IPS-20b (cell line): ENCODE results near the gene PROZ.

Source experiments
- H3K27ac ChIP-seq: one replicate; pipeline ENCODE4 v1.5.1; 2013; ENCODE audit warnings: low read length
- H3K27me3 ChIP-seq: 2 replicates; pipeline ENCODE4 v1.6.1; 2013; ENCODE audit warnings: mild to moderate bottlenecking, low read length, inconsistent platforms; ENCODE audit not compliant: insufficient read depth
- H3K36me3 ChIP-seq: 2 replicates; pipeline ENCODE4 v1.6.1; 2013; ENCODE audit warnings: low read depth, mild to moderate bottlenecking, inconsistent platforms, low read length, moderate library complexity; ENCODE audit not compliant: insufficient read depth
- H3K4me1 ChIP-seq: 2 replicates; pipeline ENCODE4 v1.6.1; 2013; ENCODE audit warnings: mild to moderate bottlenecking, control low read depth, inconsistent platforms, low read length, moderate library complexity; ENCODE audit not compliant: insufficient read depth
- H3K4me3 ChIP-seq: 2 replicates; pipeline ENCODE4 v1.5.1; 2013; ENCODE audit warnings: mild to moderate bottlenecking, low read length, inconsistent platforms
- H3K9ac ChIP-seq: 2 replicates; pipeline ENCODE4 v1.6.1; 2013; ENCODE audit warnings: low read depth, mild to moderate bottlenecking, inconsistent platforms, low read length, moderate library complexity
- H3K9me3 ChIP-seq: 2 replicates; pipeline ENCODE4 v1.6.1; 2013; ENCODE audit warnings: mild to moderate bottlenecking, low read depth, low read length, inconsistent platforms; ENCODE audit not compliant: insufficient read depth

The PROZ gene

DNA sequence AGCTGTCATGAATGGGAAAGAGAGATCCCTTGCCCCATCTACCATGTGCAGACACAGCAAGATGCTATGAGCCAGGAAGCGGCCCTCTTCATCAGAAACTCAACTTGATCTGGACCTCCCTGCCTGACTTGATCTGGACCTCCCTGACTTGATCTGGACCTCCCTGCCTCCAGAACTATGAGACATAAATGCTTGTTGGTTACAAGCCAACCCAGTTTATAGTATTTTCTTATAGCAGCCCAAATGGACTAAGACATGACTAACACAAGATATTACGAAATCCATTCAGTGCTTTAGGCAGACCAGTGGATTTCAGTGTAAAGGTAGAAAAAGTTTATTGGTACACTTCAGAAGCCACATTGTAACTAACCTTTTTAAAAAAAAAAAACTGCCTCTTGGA is 34.5 kb downstream of the PROZ start:
- Histone ChIP-seq H3K27ac (no peak overlapping the region), H3K9me3 (no peaks in the 10 kb centered on the region), H3K9ac (no peak overlapping the region), H3K27me3 (no peaks in the 10 kb centered on the region), H3K4me1 (no peaks in the 10 kb centered on the region), H3K36me3 (peaks cover 94% of the 10 kb centered on the region), H3K4me3 (no peak overlapping the region)

DNA sequence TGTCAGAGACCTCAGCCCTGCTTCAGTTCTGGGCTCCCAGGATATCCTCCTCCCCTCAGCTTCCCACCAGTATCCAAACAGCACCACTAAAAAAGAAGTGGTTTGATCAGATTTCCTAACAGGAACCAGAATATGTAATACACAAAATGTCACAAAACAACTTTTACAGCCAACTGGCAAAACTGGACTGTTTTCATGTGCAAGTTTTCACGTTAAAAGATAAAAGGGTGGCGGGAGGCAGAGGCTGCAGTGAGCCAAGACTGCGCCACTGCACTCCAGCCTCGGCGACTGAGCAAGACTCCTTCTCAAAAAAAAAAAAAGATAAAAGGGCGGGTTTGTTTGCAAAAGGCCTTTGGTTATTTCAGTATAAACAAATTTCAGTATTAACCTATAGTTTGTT is 36.9 kb downstream of the PROZ start:
- peaks cover 95% of the 10 kb centered on the region for H3K36me3 ChIP-seq
- no peak overlapping the region for H3K27ac ChIP-seq
- no peaks in the 10 kb centered on the region for H3K9me3 ChIP-seq
- no peaks in the 10 kb centered on the region for H3K27me3 ChIP-seq
- no peak overlapping the region for H3K4me3 ChIP-seq
- no peak overlapping the region for H3K9ac ChIP-seq
- H3K4me1 ChIP-seq, result no peaks in the 10 kb centered on the region

GRCh38 chr13:113196970-113197737 is 38.7 kb downstream of the PROZ start:
- Histone ChIP-seq H3K36me3 (peaks cover 82% of the 10 kb centered on the region), H3K9me3 (no peaks in the 10 kb centered on the region), H3K4me1 (no peaks in the 10 kb centered on the region), H3K9ac (no peak overlapping the region), H3K4me3 (no peak overlapping the region), H3K27me3 (no peaks in the 10 kb centered on the region), H3K27ac (no peak overlapping the region)

GRCh38 chr13:113201815-113202214 is 43.4 kb downstream of the PROZ start:
- no peak overlapping the region for H3K27ac ChIP-seq
- peaks cover 74% of the 10 kb centered on the region for H3K36me3 ChIP-seq
- H3K9me3 ChIP-seq, result no peaks in the 10 kb centered on the region
- H3K4me3 ChIP-seq, result no peak overlapping the region
- H3K4me1 ChIP-seq, result no peaks in the 10 kb centered on the region; the same call in 1 of the 2 replicates
- H3K9ac ChIP-seq, result no peak overlapping the region
- H3K27me3 ChIP-seq, result no peaks in the 10 kb centered on the region

DNA sequence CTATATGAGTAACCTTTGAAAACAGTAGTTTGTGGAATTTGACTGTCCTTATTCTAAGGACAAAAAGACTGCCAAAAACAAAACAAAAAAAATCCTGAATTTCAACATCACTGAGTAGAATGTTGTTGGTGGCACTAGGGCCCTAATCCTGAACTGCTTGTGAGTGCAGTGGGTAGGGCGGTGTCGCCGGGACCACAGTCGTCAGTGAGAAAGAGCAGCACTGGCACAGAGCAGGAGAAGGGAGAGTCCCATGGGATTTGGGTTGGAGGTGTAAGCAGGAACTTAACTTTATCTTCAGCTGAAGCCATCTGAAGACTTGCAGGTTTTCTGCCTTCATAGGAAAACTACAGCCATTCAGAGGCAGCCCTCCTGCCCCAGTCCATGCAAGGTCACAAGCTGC is 44.5 kb downstream of the PROZ start:
- Histone ChIP-seq H3K4me3 (no peak overlapping the region), H3K9me3 (no peaks in the 10 kb centered on the region), H3K27me3 (no peaks in the 10 kb centered on the region), H3K36me3 (peaks cover 66% of the 10 kb centered on the region), H3K9ac (no peak overlapping the region; the same call in 1 of the 2 replicates), H3K4me1 (peaks cover 4% of the 10 kb centered on the region), H3K27ac (no peak overlapping the region)

DNA sequence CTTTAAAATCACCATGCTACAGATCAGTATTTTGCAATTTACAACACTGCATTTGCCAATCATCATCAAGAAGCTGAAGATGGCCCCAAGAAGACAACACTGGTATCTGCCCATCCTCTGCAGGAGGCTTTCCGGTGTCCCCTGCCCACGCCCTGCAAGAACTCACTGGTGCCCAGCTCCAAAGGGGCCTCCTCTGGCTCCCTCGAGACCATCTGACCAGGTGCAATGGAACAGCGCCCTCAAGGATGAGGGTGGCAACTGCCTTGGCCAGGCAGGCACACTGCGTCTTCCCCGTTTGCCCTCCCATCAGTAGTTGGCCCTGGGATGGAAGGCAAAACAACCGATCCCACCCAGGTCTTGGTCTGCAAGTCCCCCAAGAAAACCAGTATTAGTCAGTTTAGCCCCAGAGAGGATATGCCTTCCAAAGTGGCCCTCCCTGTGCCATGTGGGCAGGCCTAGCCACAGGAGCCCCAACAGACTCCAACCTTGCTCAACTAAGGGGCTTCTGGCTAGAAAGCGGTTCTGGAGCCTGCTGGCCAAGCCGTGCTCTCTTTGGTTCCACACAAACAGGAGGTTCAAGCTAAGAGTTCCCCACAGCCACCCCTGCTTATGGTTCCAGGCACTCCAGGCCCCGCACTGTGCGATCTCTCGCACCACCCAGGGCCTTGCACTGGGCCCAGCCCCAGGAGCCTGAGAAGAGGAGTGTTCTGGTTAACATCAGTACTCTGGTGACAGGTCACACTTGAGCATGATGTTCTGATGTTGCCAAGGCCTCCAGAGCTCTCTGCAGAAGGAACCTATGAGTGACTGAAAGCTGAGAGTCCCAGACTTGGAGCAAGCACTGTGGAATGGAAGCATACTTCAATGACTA is 45.3 kb downstream of the PROZ start:
- Histone ChIP-seq H3K27me3 (no peaks in the 10 kb centered on the region), H3K36me3 (peaks cover 58% of the 10 kb centered on the region), H3K4me1 (peaks cover 4% of the 10 kb centered on the region), H3K9me3 (no peaks in the 10 kb centered on the region), H3K9ac (no peak overlapping the region), H3K4me3 (no peak overlapping the region), H3K27ac (no peak overlapping the region)

DNA sequence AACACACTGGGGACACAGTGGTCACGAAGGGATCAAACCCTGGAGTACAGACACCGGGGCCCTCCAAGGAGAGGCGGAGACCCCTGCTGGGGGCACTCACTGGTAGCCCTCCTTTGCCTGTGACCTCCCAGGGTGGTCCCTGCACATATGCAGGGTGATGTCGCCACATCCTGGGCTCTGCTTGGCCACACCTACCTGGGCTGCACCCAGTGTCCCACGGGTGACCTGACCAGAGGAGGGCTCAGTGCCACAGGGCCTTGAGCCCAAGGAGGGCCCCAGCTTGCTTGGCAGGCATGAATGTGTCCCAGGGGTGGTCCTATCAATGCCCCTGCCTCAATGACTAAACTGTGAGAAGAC is 45.9 kb downstream of the PROZ start:
- Histone ChIP-seq H3K36me3 (peaks cover 51% of the 10 kb centered on the region), H3K27ac (no peak overlapping the region), H3K9ac (no peak overlapping the region), H3K9me3 (no peaks in the 10 kb centered on the region), H3K27me3 (no peaks in the 10 kb centered on the region), H3K4me1 (peaks cover 4% of the 10 kb centered on the region), H3K4me3 (no peak overlapping the region)

DNA sequence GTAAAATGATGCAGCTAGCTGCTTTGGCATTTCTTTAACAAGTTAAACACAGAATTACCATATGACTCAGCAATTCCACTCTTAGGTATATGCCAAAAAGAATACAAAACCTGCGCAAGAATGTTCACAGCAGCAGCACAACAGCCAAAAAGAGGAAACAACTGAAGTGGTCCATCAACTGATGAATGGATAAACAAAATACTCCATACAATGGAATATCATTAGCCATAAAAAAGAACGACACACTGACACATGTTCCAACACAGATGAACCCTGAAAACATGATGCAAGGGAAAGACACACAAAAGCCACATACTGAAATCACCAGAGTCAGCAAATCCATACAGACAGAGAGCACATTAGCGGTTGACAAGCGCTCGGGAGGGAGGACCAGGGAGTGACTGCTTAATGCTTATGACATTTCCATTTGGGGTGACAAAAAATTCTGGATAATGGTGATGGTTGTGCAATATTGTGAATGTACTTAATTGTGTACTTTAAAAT is 47.0 kb downstream of the PROZ start:
- no peak overlapping the region for H3K27ac ChIP-seq
- no peaks in the 10 kb centered on the region for H3K9me3 ChIP-seq
- no peak overlapping the region for H3K4me3 ChIP-seq
- H3K27me3 ChIP-seq, result no peaks in the 10 kb centered on the region
- H3K36me3 ChIP-seq, result peaks cover 40% of the 10 kb centered on the region; the same call in 1 of the 2 replicates
- H3K4me1 ChIP-seq, result peaks cover 6% of the 10 kb centered on the region
- no peak overlapping the region for H3K9ac ChIP-seq

- H3K4me3 ChIP-seq, result peak overlapping the region; percentile 86
- H3K27me3 ChIP-seq, result no peaks in the 10 kb centered on the region
- peak overlapping the region; percentile 83 for H3K9ac ChIP-seq
- no peaks in the 10 kb centered on the region for H3K9me3 ChIP-seq
- H3K4me1 ChIP-seq, result peaks cover 12% of the 10 kb centered on the region
- H3K27ac ChIP-seq, result no peak overlapping the region
- peaks cover 55% of the 10 kb centered on the region for H3K36me3 ChIP-seq
These were observed 49.0 kb downstream of the PROZ start for GRCh38 chr13:113207460-113207859.

GRCh38 chr13:113207890-113208420 is 49.5 kb downstream of the PROZ start:
- Histone ChIP-seq H3K4me1 (peaks cover 12% of the 10 kb centered on the region), H3K27ac (no peak overlapping the region), H3K36me3 (peaks cover 54% of the 10 kb centered on the region)

GRCh38 chr13:113208421-113209335 is 50.2 kb downstream of the PROZ start, which contains the start of gene PCID2:
TSS of gene PCID2 (minus strand) at chr13:113208669. CDS start at chr13:113208634, 35 bp downstream.
- peak within 1 kb of the TSS; percentile 84 for H3K9ac ChIP-seq
- peaks cover 52% of the 10 kb centered on the region for H3K36me3 ChIP-seq
- H3K9me3 ChIP-seq, result no peaks in the 10 kb centered on the region
- H3K27ac ChIP-seq, result peak within 1 kb of the TSS; percentile 84
- H3K27me3 ChIP-seq, result no peaks in the 10 kb centered on the region
- peaks cover 12% of the 10 kb centered on the region for H3K4me1 ChIP-seq
- H3K4me3 ChIP-seq, result peak within 1 kb of the TSS; percentile 86

More at GRCh38 chr13:113207890-113208420, 49.5 kb downstream of the PROZ start:
- peak overlapping the region; percentile 86 for H3K4me3 ChIP-seq
- no peaks in the 10 kb centered on the region for H3K27me3 ChIP-seq
- H3K9ac ChIP-seq, result peak overlapping the region; percentile 83
- H3K9me3 ChIP-seq, result no peaks in the 10 kb centered on the region
